Large intestine (tissue), 3 donors: ENCODE data around the gene ATP2B2. TPM values are rescaled to one million over a fixed set of nuclear protein-coding genes. Genes with fewer than 3 reads are reported as not detected.
"Not testable (repeated sequence)": the region's sequence is repeated elsewhere in the genome, so short reads cannot be mapped to it uniquely, and the experiment has no call there.

Experiments used
- DNase-seq, 2 donors: peaks; one replicate each; pipeline versions ENCODE4 v3.0.0 to v3.0.0-alpha.2; 2013
- H3K27ac ChIP-seq: one replicate; pipeline ENCODE4 v1.5.1; 2013; ENCODE audit warnings: low read length
- H3K27me3 ChIP-seq: 2 replicates; pipeline ENCODE4 v1.6.1; 2013; ENCODE audit warnings: low read length; ENCODE audit not compliant: control insufficient read depth, insufficient read depth
- H3K36me3 ChIP-seq: 2 replicates; pipeline ENCODE4 v1.6.1; 2013; ENCODE audit warnings: low read length; ENCODE audit not compliant: control insufficient read depth, insufficient read depth
- H3K4me1 ChIP-seq: one replicate; pipeline ENCODE4 v1.6.1; 2013; ENCODE audit warnings: low read length; ENCODE audit not compliant: control insufficient read depth, insufficient read depth
- H3K4me3 ChIP-seq: one replicate; pipeline ENCODE4 v1.5.1; 2013; ENCODE audit warnings: low read length
- H3K9me3 ChIP-seq: one replicate; pipeline ENCODE4 v1.6.1; 2013; ENCODE audit warnings: mild to moderate bottlenecking, low read depth, low read length, moderate library complexity; ENCODE audit not compliant: control insufficient read depth
- WGBS: methylation state at CpG from one replicate; pipeline ENCODE4 v1.1.5; 2013; ENCODE audit warnings: low lambda C conversion rate; ENCODE audit not compliant: insufficient coverage; 5-methylcytosine and 5-hydroxymethylcytosine counted together
- polyA plus RNA-seq: library from polyadenylated mRNA; unstranded; fragments of 120-200 nt; gene quantifications from one replicate; pipeline ENCODE4 v1.2.1, GENCODE V29; 2013

Gene ATP2B2
- polyA plus RNA-seq, 1 donor: 1.5 TPM

DNA sequence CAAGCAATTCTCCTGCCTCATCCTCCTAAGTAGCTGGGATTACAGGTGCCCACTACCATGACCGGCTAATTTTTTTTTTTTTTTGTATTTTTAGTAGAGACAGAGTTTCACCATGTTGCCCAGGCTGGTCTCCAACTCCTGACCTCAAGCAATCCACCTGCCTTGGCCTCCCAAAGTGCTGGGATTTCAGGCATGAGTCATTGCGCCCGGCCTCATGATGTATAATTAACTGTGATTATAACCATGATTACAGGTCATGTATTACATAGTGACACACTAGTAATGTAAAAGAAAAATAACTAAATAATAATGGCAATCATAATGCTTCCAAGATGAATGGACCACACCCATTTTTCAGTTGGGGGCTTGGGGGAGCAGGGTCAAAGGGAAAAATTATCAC is 122.9 kb downstream of the ATP2B2 start:
- not testable (repeated sequence) for H3K9me3 ChIP-seq, H3K4me3 ChIP-seq, H3K36me3 ChIP-seq, H3K27ac ChIP-seq, H3K4me1 ChIP-seq, DNase-seq, H3K27me3 ChIP-seq
- WGBS: no CpG with 5 or more reads among the region's 3 CpGs

DNA sequence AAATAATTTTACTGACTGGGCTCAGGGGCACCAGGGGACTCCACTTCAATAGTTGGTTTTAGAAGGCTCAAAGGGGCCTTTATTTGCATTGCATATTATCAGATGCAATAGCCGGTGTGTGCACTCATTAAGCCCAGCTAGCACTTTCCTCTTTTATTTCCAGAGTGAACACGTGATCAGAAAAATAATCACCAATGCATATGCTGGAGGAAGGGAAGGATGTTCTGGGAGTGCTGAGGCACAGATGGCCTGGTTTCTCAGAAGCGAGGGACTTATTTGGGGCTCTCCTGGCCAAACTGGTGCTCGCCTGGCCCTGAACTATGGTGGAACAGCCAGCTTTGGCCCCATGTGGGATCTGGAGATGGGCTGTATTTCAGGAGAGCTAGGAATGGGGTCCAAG is 124.0 kb downstream of the ATP2B2 start:
- no peaks in the 10 kb centered on the region for H3K36me3 ChIP-seq
- H3K4me3 ChIP-seq: no peak overlapping the region
- H3K4me1 ChIP-seq: no peaks in the 10 kb centered on the region
- H3K27ac ChIP-seq: no peak overlapping the region
- peaks cover 3% of the 10 kb centered on the region for H3K9me3 ChIP-seq
- H3K27me3 ChIP-seq: no peaks in the 10 kb centered on the region
- no peak for DNase-seq
- no CpG with 5 or more reads among the region's 4 CpGs for WGBS

DNA sequence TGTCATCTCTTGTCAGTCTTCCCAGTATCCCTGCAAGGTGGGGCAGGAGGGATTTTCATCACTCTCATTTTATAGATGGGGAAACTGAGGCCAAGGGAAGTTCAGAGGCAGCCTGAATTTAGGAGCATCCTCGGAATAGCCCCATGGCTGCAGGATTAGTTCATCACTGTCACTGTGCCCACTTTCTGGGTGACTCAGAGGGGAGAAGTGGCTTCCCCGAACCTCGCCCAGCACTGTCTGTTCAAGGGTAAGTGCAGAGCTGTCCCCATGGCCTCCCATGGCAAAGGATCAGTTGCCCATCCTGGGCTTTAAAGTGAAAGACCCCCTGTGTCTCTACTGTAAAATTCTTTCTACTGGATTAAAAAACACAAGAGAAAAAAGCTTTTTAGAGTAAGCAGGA is 124.5 kb downstream of the ATP2B2 start:
- H3K27me3 ChIP-seq: no peaks in the 10 kb centered on the region
- no peak overlapping the region for H3K27ac ChIP-seq
- no peaks in the 10 kb centered on the region for H3K36me3 ChIP-seq
- no peaks in the 10 kb centered on the region for H3K9me3 ChIP-seq
- no peak for DNase-seq
- no peaks in the 10 kb centered on the region for H3K4me1 ChIP-seq
- no CpG with 5 or more reads among the region's 3 CpGs for WGBS
- H3K4me3 ChIP-seq: no peak overlapping the region

DNA sequence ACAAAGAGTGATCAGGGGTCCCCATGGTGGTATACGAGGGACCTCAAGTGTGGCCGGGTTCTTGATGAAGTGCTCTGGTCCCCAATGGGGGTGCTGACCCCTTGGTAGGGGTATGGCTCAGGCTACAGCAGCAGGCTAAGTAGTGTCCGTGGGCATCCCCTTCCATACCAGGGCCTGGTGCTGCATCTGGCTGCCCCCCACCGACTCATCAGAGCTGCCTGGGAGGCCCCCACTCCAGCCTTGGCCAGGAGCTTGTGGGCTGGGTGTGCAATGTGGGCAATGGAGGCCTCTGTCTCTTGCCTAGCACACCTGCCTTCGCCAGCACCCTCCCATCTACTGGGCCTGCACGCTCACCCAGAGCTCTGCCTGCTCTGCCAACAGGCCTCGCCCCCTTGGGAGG is 125.4 kb downstream of the ATP2B2 start:
- no CpG with 5 or more reads among the region's 7 CpGs for WGBS
- Histone ChIP-seq H3K9me3 (no peaks in the 10 kb centered on the region), H3K36me3 (no peaks in the 10 kb centered on the region), H3K27me3 (no peaks in the 10 kb centered on the region), H3K4me1 (no peaks in the 10 kb centered on the region), H3K4me3 (no peak overlapping the region), H3K27ac (no peak overlapping the region)
- no peak for DNase-seq

DNA sequence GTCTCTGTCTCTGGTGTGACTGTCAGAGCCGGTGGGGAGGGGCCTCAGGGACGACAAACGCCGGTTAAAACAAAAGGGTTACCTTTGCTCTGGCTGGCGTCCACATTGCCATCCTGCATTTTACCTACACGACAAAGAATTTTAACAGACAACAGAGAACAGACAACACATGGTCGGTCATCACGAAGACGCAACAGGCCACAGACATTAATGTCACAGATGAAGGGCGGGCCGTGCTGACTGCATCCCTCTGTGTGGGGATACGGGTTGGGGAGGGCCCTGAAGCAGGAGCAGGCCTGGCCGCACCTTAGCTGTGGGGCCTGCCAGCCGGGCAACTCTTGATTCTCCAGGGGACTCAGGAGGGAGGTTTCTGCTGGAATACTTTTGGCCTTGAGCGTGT is 126.2 kb downstream of the ATP2B2 start:
- Histone ChIP-seq H3K36me3 (no peaks in the 10 kb centered on the region), H3K27ac (no peak overlapping the region), H3K27me3 (no peaks in the 10 kb centered on the region), H3K4me1 (no peaks in the 10 kb centered on the region), H3K9me3 (no peaks in the 10 kb centered on the region), H3K4me3 (no peak overlapping the region)
- no peak for DNase-seq
- WGBS: 100% methylated on average over 1 of the region's 15 CpGs

DNA sequence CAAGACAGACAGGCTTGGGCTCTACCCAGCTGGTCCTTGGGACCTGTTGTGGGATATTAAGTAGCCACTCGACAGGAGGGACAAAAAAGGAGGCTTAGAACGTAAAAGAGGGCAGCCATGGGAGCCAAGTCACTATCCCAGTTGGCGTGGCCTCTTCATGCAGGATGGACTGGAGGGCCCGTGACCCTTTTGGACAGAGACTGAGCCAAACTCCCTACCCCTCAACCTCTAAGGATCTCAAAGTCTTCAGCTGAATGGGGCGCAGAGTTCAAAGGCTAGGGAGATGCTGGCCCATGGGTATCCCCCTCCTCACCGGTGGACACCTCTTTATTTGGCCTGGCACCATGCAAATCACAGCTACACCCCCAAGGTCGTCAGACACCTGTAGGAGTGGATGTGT is 126.6 kb downstream of the ATP2B2 start:
- Histone ChIP-seq H3K9me3 (no peaks in the 10 kb centered on the region), H3K4me1 (no peaks in the 10 kb centered on the region), H3K27me3 (no peaks in the 10 kb centered on the region), H3K36me3 (no peaks in the 10 kb centered on the region), H3K4me3 (no peak overlapping the region), H3K27ac (no peak overlapping the region)
- WGBS: no CpG with 5 or more reads among the region's 7 CpGs
- DNase-seq: no peak

DNA sequence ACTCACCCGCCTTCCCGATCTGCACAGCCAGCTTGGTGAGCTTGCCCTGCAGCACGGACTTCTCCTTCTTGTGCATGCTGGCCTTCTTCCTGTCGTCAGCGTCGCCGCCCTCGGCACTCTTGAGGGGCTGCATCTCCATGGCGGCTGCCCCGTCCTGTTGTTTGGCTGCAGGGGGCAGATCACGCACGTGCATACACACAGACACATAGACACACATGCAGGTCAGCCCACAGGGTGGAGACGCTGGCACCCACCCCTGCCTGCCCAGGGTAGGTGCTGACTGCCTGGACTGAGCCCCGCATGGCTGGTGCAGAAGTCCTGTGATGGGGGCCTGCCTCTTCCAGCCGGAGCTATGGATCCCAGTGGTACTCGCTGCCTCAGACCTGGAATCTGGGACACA is 127.1 kb downstream of the ATP2B2 start:
- Histone ChIP-seq H3K27me3 (no peaks in the 10 kb centered on the region), H3K36me3 (no peaks in the 10 kb centered on the region), H3K9me3 (no peaks in the 10 kb centered on the region), H3K4me1 (no peaks in the 10 kb centered on the region), H3K27ac (no peak overlapping the region), H3K4me3 (no peak overlapping the region)
- WGBS: no CpG with 5 or more reads among the region's 16 CpGs
- no peak for DNase-seq

DNA sequence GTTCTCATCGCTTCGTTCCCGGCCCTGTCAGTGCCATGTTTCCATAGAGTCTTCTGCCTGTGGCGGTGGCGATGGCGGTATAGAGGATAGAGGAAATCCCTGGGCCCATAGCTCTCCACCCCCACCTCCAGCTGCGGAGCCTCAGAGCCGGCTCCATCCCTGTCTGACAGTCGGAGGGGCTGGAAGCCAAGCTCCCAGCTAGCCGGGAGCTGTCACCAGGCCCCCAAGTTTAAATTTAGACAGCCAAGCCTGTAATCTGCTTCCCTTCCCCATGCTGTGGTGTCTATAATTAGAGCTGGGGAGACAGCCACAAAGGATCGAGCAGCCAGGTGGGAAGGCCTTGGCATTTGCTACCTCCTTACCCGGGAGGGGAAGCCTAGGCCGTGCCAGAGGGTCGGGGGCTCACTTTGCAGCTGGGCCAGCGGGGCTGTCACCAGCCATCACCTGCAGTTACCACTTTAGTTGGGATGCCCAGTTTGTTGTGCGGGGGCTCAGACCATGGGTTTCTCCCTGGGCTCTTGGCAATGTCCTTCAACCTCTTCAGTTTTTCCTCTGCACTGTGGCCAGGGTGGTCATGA is 128.1 kb downstream of the ATP2B2 start:
- WGBS: no CpG with 5 or more reads among the region's 16 CpGs
- Histone ChIP-seq H3K27me3 (no peaks in the 10 kb centered on the region), H3K4me1 (no peaks in the 10 kb centered on the region), H3K36me3 (no peaks in the 10 kb centered on the region), H3K9me3 (no peaks in the 10 kb centered on the region), H3K27ac (no peak overlapping the region), H3K4me3 (no peak overlapping the region)
- no peak for DNase-seq

DNA sequence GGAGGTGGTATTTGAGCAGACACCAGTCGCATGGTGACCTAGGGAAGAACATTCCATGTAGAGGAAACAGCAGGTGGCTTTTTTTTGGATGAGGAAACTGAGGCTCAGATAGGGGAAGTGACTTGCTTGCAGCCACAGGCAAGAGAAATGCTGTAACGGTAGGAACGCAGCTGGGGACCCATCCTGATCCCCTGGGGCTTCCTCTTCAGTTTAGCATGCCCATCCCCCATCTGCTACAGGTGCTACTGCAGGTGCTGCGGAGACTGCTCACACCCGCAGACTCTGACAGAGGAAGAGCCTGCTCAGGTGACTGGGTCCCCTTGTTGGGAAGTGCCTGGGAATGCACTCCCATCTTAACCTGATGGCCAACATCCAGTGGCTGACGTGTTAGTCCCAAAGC is 129.0 kb downstream of the ATP2B2 start:
- H3K9me3 ChIP-seq: no peaks in the 10 kb centered on the region
- WGBS: no CpG with 5 or more reads among the region's 6 CpGs
- no peak overlapping the region for H3K27ac ChIP-seq
- H3K36me3 ChIP-seq: no peaks in the 10 kb centered on the region
- H3K4me3 ChIP-seq: no peak overlapping the region
- no peaks in the 10 kb centered on the region for H3K4me1 ChIP-seq
- DNase-seq: no peak
- H3K27me3 ChIP-seq: no peaks in the 10 kb centered on the region

DNA sequence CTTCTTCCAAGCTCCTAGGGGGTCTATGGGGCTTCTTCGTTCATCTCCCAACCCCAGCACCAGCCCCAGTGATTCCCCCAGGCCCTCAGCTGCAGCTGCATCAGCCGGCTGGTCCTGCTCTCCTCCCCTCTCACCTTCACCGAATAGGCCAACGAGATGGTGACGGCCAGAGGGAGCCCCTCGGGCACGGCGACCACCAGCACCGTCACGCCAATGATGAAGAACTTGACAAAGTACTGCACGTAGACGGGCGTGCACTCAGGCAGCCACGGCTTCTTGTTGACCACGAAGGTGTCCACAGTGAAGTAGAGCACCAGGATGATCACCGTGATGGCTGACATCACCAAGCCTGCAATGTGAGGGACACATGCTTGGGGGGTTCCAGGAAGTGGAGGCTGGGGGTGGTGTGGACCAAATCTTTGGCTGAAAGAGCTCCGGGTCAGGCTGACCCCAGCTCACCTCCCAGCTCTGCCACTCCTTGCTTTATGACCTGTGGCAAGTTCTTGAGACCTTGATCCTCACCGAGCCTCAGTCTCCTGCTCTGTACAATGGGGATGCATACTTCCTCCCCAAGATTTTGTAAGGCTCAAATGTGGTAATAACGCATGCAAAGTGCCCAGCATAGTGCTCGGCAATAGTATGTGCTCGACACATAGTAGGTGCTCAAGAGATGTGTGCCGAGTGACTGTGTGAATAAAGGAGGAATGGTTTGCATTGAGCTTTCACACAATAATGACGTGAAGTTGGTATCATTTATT is 129.9 kb downstream of the ATP2B2 start:
- Histone ChIP-seq H3K36me3 (no peaks in the 10 kb centered on the region), H3K9me3 (no peaks in the 10 kb centered on the region), H3K27me3 (no peaks in the 10 kb centered on the region), H3K4me1 (no peaks in the 10 kb centered on the region), H3K27ac (no peak overlapping the region), H3K4me3 (no peak overlapping the region)
- WGBS: 100% methylated on average over 3 of the region's 23 CpGs
- no peak for DNase-seq

DNA sequence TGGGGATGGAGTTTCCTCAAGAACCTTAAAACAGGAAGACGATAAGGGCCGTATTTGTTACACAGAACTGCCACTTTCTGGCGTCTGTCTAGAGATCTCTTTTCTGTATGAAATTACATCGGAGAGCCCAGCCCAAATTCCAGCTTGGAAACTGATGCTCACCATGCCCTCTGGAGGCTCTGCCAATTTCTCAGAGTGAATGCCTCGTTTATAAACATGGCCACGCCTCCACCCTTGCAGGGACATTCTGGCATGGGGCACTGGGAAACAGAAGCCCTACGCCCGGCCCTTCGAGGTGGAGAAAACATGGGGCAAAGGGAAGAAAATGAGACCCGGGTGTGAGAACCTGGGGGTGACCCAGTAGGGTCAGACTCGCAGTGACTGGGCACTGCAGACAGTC is 131.1 kb downstream of the ATP2B2 start:
- WGBS: no CpG with 5 or more reads among the region's 11 CpGs
- no peak for DNase-seq
- H3K36me3 ChIP-seq: no peaks in the 10 kb centered on the region

More for the DNA sequence above, 131.1 kb downstream of the ATP2B2 start:
- Histone ChIP-seq H3K27ac (no peak overlapping the region), H3K4me1 (no peaks in the 10 kb centered on the region), H3K4me3 (no peak overlapping the region), H3K27me3 (no peaks in the 10 kb centered on the region), H3K9me3 (no peaks in the 10 kb centered on the region)
